GM13976 (cell line): ENCODE measurements around the gene DCST1.

Source experiments
- DNase-seq: peaks from one replicate; pipeline ENCODE4 v3.0.0; 2012; ENCODE audit warnings: low spot score
- in situ Hi-C: fragments of 300-500 bp; cut with MboI; formaldehyde crosslinking; loops from one replicate; pipeline ENCODE4 v1.12.0; 2022; ENCODE audit warnings: low sequenced_read_pairs, mixed read lengths, inconsistent platforms; ENCODE audit not compliant: unreplicated experiment
- TF ChIP-seq, protein P1 (sequence below): IDR thresholded peaks from 2 replicates; pipeline ENCODE4 v1.5.1; 2012; ENCODE audit warnings: borderline replicate concordance, mild to moderate bottlenecking; ENCODE audit not compliant: insufficient read depth; ENCODE audit errors: extremely low read depth, missing control alignments, control extremely low read depth

Gene DCST1

DNA sequence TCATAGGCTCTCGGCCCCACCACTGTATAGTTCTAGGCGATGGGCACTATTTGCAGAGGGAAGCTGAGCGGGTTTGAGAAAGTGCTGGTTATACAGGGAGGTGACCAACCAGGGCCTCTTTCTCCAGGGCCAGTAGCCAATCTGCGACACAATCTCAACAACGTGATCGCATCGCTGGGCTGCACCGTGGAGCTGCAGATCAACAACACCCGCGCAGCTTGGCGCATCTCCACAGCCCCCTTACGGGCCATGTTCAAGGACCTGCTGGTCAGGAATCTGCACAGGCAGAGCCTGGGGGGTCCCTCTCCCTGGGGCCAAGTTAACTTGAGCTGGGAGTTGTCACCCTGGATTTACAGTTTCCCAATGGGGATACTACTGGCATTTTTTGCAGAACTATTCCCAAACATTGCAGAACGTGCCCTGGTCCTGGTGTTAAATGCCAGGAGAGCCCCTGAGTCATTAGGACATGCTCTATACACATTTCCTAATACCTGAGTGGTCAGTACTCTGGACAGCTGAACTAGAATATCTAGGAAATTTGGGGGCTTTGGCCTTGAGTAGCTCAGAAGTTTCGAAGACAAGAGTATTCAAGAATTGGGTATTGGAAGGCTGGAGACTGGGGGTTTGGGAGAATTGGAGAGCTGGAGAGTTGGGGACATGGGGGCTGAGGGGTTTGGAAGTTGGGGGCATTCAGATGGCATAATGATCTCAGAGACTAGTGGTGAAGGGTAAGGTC is 6.9 kb downstream of the DCST1 start:
- TF ChIP-seq, protein P1, sequence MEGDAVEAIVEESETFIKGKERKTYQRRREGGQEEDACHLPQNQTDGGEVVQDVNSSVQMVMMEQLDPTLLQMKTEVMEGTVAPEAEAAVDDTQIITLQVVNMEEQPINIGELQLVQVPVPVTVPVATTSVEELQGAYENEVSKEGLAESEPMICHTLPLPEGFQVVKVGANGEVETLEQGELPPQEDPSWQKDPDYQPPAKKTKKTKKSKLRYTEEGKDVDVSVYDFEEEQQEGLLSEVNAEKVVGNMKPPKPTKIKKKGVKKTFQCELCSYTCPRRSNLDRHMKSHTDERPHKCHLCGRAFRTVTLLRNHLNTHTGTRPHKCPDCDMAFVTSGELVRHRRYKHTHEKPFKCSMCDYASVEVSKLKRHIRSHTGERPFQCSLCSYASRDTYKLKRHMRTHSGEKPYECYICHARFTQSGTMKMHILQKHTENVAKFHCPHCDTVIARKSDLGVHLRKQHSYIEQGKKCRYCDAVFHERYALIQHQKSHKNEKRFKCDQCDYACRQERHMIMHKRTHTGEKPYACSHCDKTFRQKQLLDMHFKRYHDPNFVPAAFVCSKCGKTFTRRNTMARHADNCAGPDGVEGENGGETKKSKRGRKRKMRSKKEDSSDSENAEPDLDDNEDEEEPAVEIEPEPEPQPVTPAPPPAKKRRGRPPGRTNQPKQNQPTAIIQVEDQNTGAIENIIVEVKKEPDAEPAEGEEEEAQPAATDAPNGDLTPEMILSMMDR = no peak
- no peak for DNase-seq
- in situ Hi-C loops = no loop called here

DNA sequence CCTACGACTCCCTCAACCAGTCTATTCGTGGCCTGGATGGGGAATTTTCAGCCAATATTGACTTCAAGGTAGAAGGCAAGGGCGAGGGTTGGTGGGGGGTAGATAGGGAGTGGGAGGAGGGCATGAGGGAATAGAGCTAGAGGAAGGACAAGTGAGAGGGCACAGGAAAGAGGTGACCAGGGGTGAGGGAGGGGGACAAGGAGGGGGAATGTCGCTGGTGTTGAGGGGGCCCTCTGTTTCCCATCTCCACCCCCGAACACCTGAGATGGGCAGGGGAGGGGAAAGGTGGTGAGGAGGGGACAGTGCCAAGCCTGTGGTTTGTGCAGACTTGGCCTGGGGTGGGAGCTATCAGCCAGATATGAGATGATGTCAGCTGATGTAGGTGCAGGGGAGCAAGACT is 9.2 kb downstream of the DCST1 start:
- TF ChIP-seq, protein P1 = no peak
- DNase-seq = no peak
- in situ Hi-C loops = no loop called here

- TF ChIP-seq, protein P1 = no peak
- in situ Hi-C loops = no loop called here
- DNase-seq = no peak
Observed at GRCh38 chr1:155043301-155043702, 9.7 kb downstream of the DCST1 start.

DNA sequence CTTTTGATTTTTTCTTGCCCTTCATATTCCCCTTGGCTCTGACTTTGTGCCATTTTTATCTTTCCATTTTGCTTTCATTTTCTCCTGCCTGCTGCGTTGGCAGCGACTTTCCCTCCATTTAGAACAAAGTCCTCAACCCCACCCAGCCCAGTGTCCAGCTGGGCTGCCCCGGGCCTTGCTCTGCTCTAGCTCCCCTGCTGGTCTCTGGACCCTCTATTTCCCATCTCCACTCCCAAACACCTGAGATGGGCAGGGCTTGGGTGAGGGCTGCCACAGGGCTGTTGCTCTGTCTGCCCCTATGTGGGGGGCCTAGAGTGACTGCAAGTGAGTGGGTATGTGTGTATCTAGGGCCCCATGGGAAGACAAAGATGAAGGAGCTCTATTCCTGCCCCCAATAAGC is 10.2 kb downstream of the DCST1 start:
- TF ChIP-seq, protein P1 = no peak
- DNase-seq = no peak
- in situ Hi-C loops = no loop called here

GRCh38 chr1:155044365-155044764 is 10.7 kb downstream of the DCST1 start:
- no peak for DNase-seq
- TF ChIP-seq, protein P1 = no peak
- in situ Hi-C loops = no loop called here

- in situ Hi-C loops = no loop called here
- peak; percentile 83 for DNase-seq
- TF ChIP-seq, protein P1 = peak; percentile 74
Observed at GRCh38 chr1:155044812-155045657, 11.4 kb downstream of the DCST1 start.
